PC-9 (cell line): ENCODE results near the gene AKT1. TPM values are rescaled to one million over a fixed set of nuclear protein-coding genes. Genes with fewer than 3 reads are reported as not detected.
"Not testable (repeated sequence)": the region's sequence is repeated elsewhere in the genome, so short reads cannot be mapped to it uniquely, and the experiment has no call there.

Experiments used
- BruUV-seq: library from RNA; stranded (reverse); fragments of 400-500 nt; replicated peaks from 2 replicates; lab custom pipeline; 2021; lab: Mats Ljungman, UMichigan
- CTCF ChIA-PET: fragments of 300-600 bp; sonication (Branson Sonifier 250); formaldehyde crosslinking; loops from one replicate; lab custom pipeline; 2022; ENCODE audit warnings: antibody characterized with exemption; lab: Charles Lee
- POLR2A ChIA-PET: fragments of 300-600 bp; sonication (Branson Sonifier 250); formaldehyde crosslinking; loops from one replicate; lab custom pipeline; 2022; ENCODE audit warnings: antibody characterized with exemption; ENCODE audit not compliant: unreplicated experiment; lab: Charles Lee
- DNase-seq, 2 experiments: peaks; one replicate each; pipeline versions ENCODE4 v3.0.0 to v3.0.0-alpha.2; 2015 to 2022; ENCODE audit warnings: mixed read lengths in 1 of 2
- H2AFZ ChIP-seq: fragments of 200-600 bp; sonication (generic); 2 replicates; pipeline ENCODE4 v1.8.1; 2017; ENCODE audit warnings: antibody characterized with exemption
- H3F3A ChIP-seq: fragments of 200-600 bp; sonication (generic); 2 replicates; pipeline ENCODE4 v1.8.1; 2017; ENCODE audit warnings: antibody characterized with exemption, mild to moderate bottlenecking, low read depth; ENCODE audit not compliant: insufficient read depth
- H3K27ac ChIP-seq: fragments of 200-600 bp; sonication (generic); 2 replicates; pipeline ENCODE4 v1.6.1; 2016; ENCODE audit warnings: mixed run types
- H3K27me3 ChIP-seq: fragments of 200-600 bp; sonication (generic); 2 replicates; pipeline ENCODE4 v1.6.1; 2016; ENCODE audit warnings: low read depth, mixed run types; ENCODE audit not compliant: insufficient read depth
- H3K36me3 ChIP-seq: fragments of 200-600 bp; sonication (generic); 2 replicates; pipeline ENCODE4 v1.6.1; 2016; ENCODE audit warnings: low read depth, mixed run types
- H3K4me1 ChIP-seq: fragments of 200-600 bp; sonication (generic); replicated peaks from 2 replicates; pipeline ENCODE4 v1.6.1; 2016; ENCODE audit warnings: mixed run types; ENCODE audit not compliant: insufficient read depth
- H3K4me2 ChIP-seq: fragments of 200-600 bp; sonication (generic); 2 replicates; pipeline ENCODE4 v1.6.1; 2017; ENCODE audit warnings: mixed run types
- H3K4me3 ChIP-seq: fragments of 200-600 bp; sonication (generic); 2 replicates; pipeline ENCODE4 v1.6.1; 2016; ENCODE audit warnings: mixed run types
- H3K79me2 ChIP-seq: fragments of 200-600 bp; sonication (generic); 2 replicates; pipeline ENCODE4 v1.6.1; 2017; ENCODE audit warnings: low read depth, mixed run types
- H3K9me2 ChIP-seq: fragments of 200-600 bp; sonication (generic); 2 replicates; pipeline ENCODE4 v1.8.1; 2017; ENCODE audit warnings: mild to moderate bottlenecking; ENCODE audit not compliant: insufficient read depth
- H3K9me3 ChIP-seq: fragments of 200-600 bp; sonication (generic); 2 replicates; pipeline ENCODE4 v1.8.1; 2016; ENCODE audit warnings: low read depth; ENCODE audit not compliant: insufficient read depth
- H4K20me1 ChIP-seq: fragments of 200-600 bp; sonication (generic); 2 replicates; pipeline ENCODE4 v1.8.1; 2017; ENCODE audit not compliant: insufficient read depth
- CTCF ChIP-seq: fragments of 200-600 bp; sonication (generic); conservative IDR thresholded peaks from 2 replicates; pipeline ENCODE4 v1.6.1; 2017; ENCODE audit warnings: mixed run types, antibody characterized with exemption, mild to moderate bottlenecking, moderate library complexity
- EZH2 ChIP-seq: fragments of 200-600 bp; sonication (generic); IDR thresholded peaks from 2 replicates; pipeline ENCODE4 v1.8.0; 2017; ENCODE audit warnings: antibody characterized with exemption, low read depth
- intact Hi-C: fragments of 100-400 bp; cut with micrococcal nuclease; formaldehyde crosslinking; loops from one replicate; pipeline ENCODE4 v1.10.0; 2022; ENCODE audit not compliant: unreplicated experiment
- total RNA-seq: library from RNA; stranded (reverse); gene quantifications from 2 replicates; pipeline ENCODE4 v1.2.3, GENCODE V29; 2021

AKT1 gene
- total RNA-seq, 1 experiment from 2014 or later = 107 TPM

DNA sequence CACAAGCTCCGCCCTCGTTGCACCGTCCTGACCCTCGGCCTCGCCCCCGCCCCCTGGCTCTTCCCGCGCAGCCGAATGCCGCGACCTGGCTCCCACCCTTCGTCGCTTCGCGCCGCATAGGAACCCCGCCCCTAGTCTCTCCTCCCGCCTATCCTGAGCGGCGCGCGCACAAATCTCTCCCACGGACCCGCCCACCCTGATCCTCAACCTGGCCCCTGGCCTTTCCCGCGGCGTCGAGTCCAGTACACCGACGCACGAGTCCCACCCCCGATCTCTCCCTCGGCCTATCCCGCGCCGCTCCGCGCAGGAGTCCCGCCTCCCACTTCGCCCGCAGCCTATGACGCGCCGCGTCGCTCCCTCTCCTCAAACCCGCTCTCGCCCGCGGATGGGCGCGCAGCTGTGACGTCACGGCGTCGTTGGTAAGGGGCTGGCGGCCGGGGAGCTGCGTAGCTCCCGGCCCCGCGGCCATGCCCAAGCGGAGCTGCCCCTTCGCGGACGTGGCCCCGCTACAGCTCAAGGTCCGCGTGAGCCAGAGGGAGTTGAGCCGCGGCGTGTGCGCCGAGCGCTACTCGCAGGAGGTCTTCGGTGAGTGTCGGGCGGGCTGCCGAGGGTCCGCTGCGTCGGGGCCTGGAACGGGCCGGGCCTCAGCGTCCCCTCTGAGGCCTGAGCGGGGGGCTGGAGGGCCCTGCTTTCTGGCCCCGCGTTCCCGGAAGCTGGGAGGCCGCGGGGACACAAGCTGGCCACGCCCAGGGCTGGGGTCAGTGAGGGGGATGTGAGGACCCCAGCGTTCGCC, 42.6 kb downstream of the AKT1 start, which contains the start of gene SIVA1:
Gene SIVA1, plus strand, starts transcription at position 413 of the 793 bp plus-strand sequence. Its CDS starts 55 bp downstream, at position 468.
- Histone ChIP-seq H3K9me2 (no peaks in the 10 kb centered on the region), H4K20me1 (peaks cover 10% of the 10 kb centered on the region), H3K27me3 (no peaks in the 10 kb centered on the region), H3K9me3 (no peaks in the 10 kb centered on the region), H3K4me2 (peak within 1 kb of the TSS; percentile 96), H3K4me3 (peak within 1 kb of the TSS; percentile 65), H3K79me2 (peaks cover 38% of the 10 kb centered on the region), H3K36me3 (peaks cover 3% of the 10 kb centered on the region; the same call in 1 of the 2 replicates), H3K27ac (0 out of 2 replicates have a peak within 1 kb of the TSS, but pooled peaks have one; percentile 7), H3F3A (peaks cover 9% of the 10 kb centered on the region; the same call in 1 of the 2 replicates), H3K4me1 (peaks cover 28% of the 10 kb centered on the region), H2AFZ (peak within 1 kb of the TSS; percentile 92)
- DNase-seq = peak; percentile 95 to 97
- intact Hi-C loops = loop anchor here (5.0 kb wide), 1 partner anchor 71 kb away; no protein-coding TSS in a partner anchor
- no TSS peak for BruUV-seq
- POLR2A ChIA-PET = interaction anchor here (0.7 kb wide), 1 partner anchor 45 kb away, joined by 3 read pairs; no protein-coding TSS in a partner anchor
- TF ChIP-seq CTCF (no peak), EZH2 (no peak)
- CTCF ChIA-PET = interaction anchor here (0.6 kb wide), 1 partner anchor 548 kb away, joined by 4 read pairs; no protein-coding TSS in a partner anchor

- TF ChIP-seq CTCF (no peak), EZH2 (no peak)
- CTCF ChIA-PET = interaction anchor here (0.6 kb wide), 1 partner anchor 549 kb away, joined by 4 read pairs; no protein-coding TSS in a partner anchor
- Histone ChIP-seq H3K4me1 (peaks cover 28% of the 10 kb centered on the region), H3K27ac (no peak overlapping the region), H3K27me3 (no peaks in the 10 kb centered on the region), H3K4me3 (peak overlapping the region; percentile 65; the same call in 1 of the 2 replicates), H3F3A (peaks cover 9% of the 10 kb centered on the region; the same call in 1 of the 2 replicates), H3K9me2 (no peaks in the 10 kb centered on the region), H4K20me1 (peaks cover 10% of the 10 kb centered on the region), H3K79me2 (peaks cover 38% of the 10 kb centered on the region), H3K36me3 (peaks cover 3% of the 10 kb centered on the region; the same call in 1 of the 2 replicates), H3K4me2 (peak overlapping the region; percentile 96), H3K9me3 (no peaks in the 10 kb centered on the region), H2AFZ (peak overlapping the region; percentile 92)
- intact Hi-C loops = loop anchor here (5.0 kb wide), 1 partner anchor 70 kb away; no protein-coding TSS in a partner anchor
- no peak for DNase-seq
- BruUV-seq = no TSS peak
- POLR2A ChIA-PET = interaction anchor here (0.7 kb wide), 1 partner anchor 45 kb away, joined by 3 read pairs; no protein-coding TSS in a partner anchor
Observed at GRCh38 chr14:104752423-104752734, 43.2 kb downstream of the AKT1 start.

GRCh38 chr14:104751539-104752422, 43.8 kb downstream of the AKT1 start:
- H3K36me3 ChIP-seq = peaks cover 3% of the 10 kb centered on the region; the same call in 1 of the 2 replicates
- peak overlapping the region; percentile 92 for H2AFZ ChIP-seq
- H3F3A ChIP-seq = peaks cover 9% of the 10 kb centered on the region; the same call in 1 of the 2 replicates
- intact Hi-C loops = loop anchor here (5.0 kb wide), 1 partner anchor 69 kb away; no protein-coding TSS in a partner anchor
- DNase-seq = no peak
- peaks cover 28% of the 10 kb centered on the region for H3K4me1 ChIP-seq
- peak overlapping the region; percentile 65; the same call in 1 of the 2 replicates for H3K4me3 ChIP-seq
- no peaks in the 10 kb centered on the region for H3K9me3 ChIP-seq
- no peak overlapping the region for H3K27ac ChIP-seq
- BruUV-seq = TSS peak; percentile 85
- TF ChIP-seq CTCF = no peak
- no peak for TF ChIP-seq EZH2
- H3K4me2 ChIP-seq = peak overlapping the region; percentile 96
- CTCF ChIA-PET = no interaction called here
- POLR2A ChIA-PET = no interaction called here
- H3K79me2 ChIP-seq = peaks cover 34% of the 10 kb centered on the region
- H4K20me1 ChIP-seq = peaks cover 10% of the 10 kb centered on the region
- no peaks in the 10 kb centered on the region for H3K27me3 ChIP-seq
- no peaks in the 10 kb centered on the region for H3K9me2 ChIP-seq

- not testable (repeated sequence) for DNase-seq
- intact Hi-C loops = loop anchor here (5.0 kb wide), 1 partner anchor 68 kb away; no protein-coding TSS in a partner anchor
- H3K4me1 ChIP-seq = peaks cover 28% of the 10 kb centered on the region
Observed at GRCh38 chr14:104750753-104751057, 44.8 kb downstream of the AKT1 start.

More at GRCh38 chr14:104750753-104751057, 44.8 kb downstream of the AKT1 start:
- H3F3A ChIP-seq, H3K27ac ChIP-seq, CTCF ChIA-PET, H3K4me2 ChIP-seq, H3K36me3 ChIP-seq, POLR2A ChIA-PET, H3K4me3 ChIP-seq, H3K9me3 ChIP-seq, H4K20me1 ChIP-seq, BruUV-seq, H2AFZ ChIP-seq, H3K27me3 ChIP-seq, H3K9me2 ChIP-seq: not testable (repeated sequence)
- H3K79me2 ChIP-seq = peaks cover 27% of the 10 kb centered on the region
